Measurements from ENCODE around the gene PGRMC1.
"Not testable (repeated sequence)": the region's sequence is repeated elsewhere in the genome, so short reads cannot be mapped to it uniquely, and the experiment has no call there.

- not testable (repeated sequence) for TF ChIP-seq SUZ12 (IDR thresholded peaks at IDR 0.05; ENCODE audit: extremely low read depth, insufficient read depth, insufficient read length); YY1 (IDR thresholded peaks at IDR 0.05; ENCODE audit: insufficient read depth, insufficient read length); ZNF274 (IDR thresholded peaks at IDR 0.05; ENCODE audit: low read depth, low read length)
Measured at GRCh38 chrX:119282347-119282746, 46.3 kb downstream of the PGRMC1 start.
